Neutrophil (primary cell): ENCODE measurements around the gene C12orf60.

ENCODE experiments used
- H3K27ac ChIP-seq: fragments of 200-600 bp; sonication (generic); 2 replicates; pipeline ENCODE4 v1.5.1; 2016; ENCODE audit warnings: mild to moderate bottlenecking, moderate library complexity
- H3K27me3 ChIP-seq: fragments of 200-600 bp; sonication (generic); 2 replicates; pipeline ENCODE4 v1.6.0; 2016; ENCODE audit warnings: mild to moderate bottlenecking
- H3K36me3 ChIP-seq: fragments of 200-600 bp; sonication (generic); 2 replicates; pipeline ENCODE4 v1.5.1; 2017
- H3K4me1 ChIP-seq, 2 experiments: fragments of 200-600 bp in 1 of 2; sonication (generic) in 1 of 2; 1 replicate in 1 of 2; 2 replicates in 1 of 2; pipeline versions ENCODE4 v1.5.1 to v1.6.1; 2013 to 2016; ENCODE audit warnings: low read depth in 1 of 2, low read length in 1 of 2, mild to moderate bottlenecking in 1 of 2, moderate library complexity in 1 of 2; ENCODE audit not compliant: control insufficient read depth in 1 of 2, insufficient read depth in 1 of 2
- H3K4me3 ChIP-seq, 2 experiments: fragments of 200-600 bp in 1 of 2; sonication (generic) in 1 of 2; 1 replicate in 1 of 2; 2 replicates in 1 of 2; pipeline ENCODE4 v1.5.1; 2013 to 2016; ENCODE audit warnings: low read depth in 1 of 2, low read length in 1 of 2, mild to moderate bottlenecking in 1 of 2, moderate library complexity in 1 of 2
- H3K9me3 ChIP-seq: fragments of 200-600 bp; sonication (generic); 2 replicates; pipeline ENCODE4 v1.5.1; 2016
- CTCF ChIP-seq: fragments of 200-600 bp; sonication (generic); IDR thresholded peaks from 2 replicates; pipeline ENCODE4 v1.5.1; 2016; ENCODE audit warnings: antibody characterized with exemption

C12orf60 gene

GRCh38 chr12:14836336-14837210 lies 33.1 kb downstream of the C12orf60 start:
- TF ChIP-seq CTCF: no peak
- no peaks in the 10 kb centered on the region for H3K4me1 ChIP-seq
- no peaks in the 10 kb centered on the region for H3K36me3 ChIP-seq
- H3K4me3 ChIP-seq: no peak overlapping the region
- H3K27ac ChIP-seq: no peak overlapping the region
- H3K9me3 ChIP-seq: no peaks in the 10 kb centered on the region
- peaks cover 64% of the 10 kb centered on the region for H3K27me3 ChIP-seq

DNA sequence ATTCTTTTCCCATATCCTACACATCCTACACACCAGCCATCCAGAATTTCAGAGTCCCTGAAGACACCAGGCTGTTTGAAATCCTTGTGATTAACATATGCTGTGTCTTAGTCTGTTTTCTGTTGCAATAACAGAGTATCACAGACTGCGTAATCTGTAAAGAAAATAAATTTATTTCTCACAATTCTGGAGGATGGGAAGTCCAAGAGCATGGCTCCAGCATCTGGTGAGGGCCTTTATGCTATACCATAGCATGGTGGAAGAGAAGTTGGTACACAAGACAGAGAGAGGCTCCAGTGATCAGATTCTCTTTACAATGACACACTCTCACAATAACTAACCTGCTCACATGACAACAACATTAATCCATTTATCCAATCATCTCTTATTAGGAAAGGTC lies 35.8 kb downstream of the C12orf60 start:
- Histone ChIP-seq H3K9me3 (no peaks in the 10 kb centered on the region), H3K27me3 (peaks cover 41% of the 10 kb centered on the region), H3K4me3 (no peak overlapping the region), H3K36me3 (no peaks in the 10 kb centered on the region), H3K27ac (no peak overlapping the region), H3K4me1 (no peaks in the 10 kb centered on the region)
- TF ChIP-seq CTCF: no peak

DNA sequence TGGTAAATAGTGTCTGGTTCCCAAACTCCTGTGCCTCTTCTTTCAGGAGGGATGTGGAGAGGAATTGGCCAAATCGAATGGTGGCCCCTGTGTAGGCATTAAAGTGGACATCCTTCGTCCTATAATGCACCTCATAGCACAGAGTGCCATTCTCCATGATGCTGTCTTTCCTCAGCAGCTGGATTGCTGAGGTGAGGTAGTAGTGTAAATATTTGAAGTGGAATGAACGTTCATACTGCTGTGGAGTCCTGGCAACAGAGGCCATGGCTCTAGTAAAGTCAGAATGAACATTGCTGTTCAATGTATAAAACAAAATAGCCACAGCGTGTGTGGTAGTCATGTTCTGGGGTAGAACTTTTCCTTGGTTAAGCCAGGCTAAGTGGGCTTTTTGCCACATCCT lies 37.1 kb downstream of the C12orf60 start:
- no peak for TF ChIP-seq CTCF
- no peaks in the 10 kb centered on the region for H3K9me3 ChIP-seq
- no peak overlapping the region for H3K4me3 ChIP-seq
- H3K36me3 ChIP-seq: no peaks in the 10 kb centered on the region
- H3K27ac ChIP-seq: no peak overlapping the region
- no peaks in the 10 kb centered on the region for H3K4me1 ChIP-seq
- H3K27me3 ChIP-seq: peaks cover 27% of the 10 kb centered on the region

DNA sequence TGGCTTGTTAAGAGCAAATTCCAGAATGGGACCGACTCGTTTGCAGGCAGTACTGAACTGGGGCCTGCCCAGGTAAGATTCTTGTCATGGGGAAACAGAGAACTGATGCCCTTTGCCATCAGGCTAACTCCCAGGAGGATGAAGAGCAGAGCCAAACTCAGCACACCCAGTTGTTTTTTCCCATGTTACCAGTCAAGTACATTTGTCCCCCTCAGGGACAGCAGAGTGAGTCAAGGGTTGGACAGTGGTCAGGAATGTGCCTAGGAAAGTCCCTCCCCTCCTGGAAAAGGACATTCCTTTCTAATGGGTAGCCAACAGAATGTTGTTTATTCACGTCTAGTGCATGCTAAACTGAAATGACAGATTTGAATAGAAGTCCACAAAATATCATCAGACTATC lies 38.3 kb downstream of the C12orf60 start:
- Histone ChIP-seq H3K27me3 (peaks cover 19% of the 10 kb centered on the region), H3K27ac (no peak overlapping the region), H3K4me1 (no peaks in the 10 kb centered on the region), H3K36me3 (no peaks in the 10 kb centered on the region), H3K9me3 (no peaks in the 10 kb centered on the region), H3K4me3 (no peak overlapping the region)
- TF ChIP-seq CTCF: no peak

GRCh38 chr12:14842315-14842714 lies 38.8 kb downstream of the C12orf60 start:
- no peaks in the 10 kb centered on the region for H3K36me3 ChIP-seq
- no peaks in the 10 kb centered on the region for H3K4me1 ChIP-seq
- H3K27me3 ChIP-seq: peaks cover 15% of the 10 kb centered on the region
- TF ChIP-seq CTCF: no peak
- H3K9me3 ChIP-seq: no peaks in the 10 kb centered on the region
- no peak overlapping the region for H3K27ac ChIP-seq
- no peak overlapping the region for H3K4me3 ChIP-seq
